GM12873 (cell line): ENCODE measurements around the gene SCGB1C1.

Experiments used
- CTCF ChIP-seq: IDR thresholded peaks from 2 replicates; pipeline ENCODE4 v1.5.1; 2012; ENCODE audit warnings: low read depth, mild to moderate bottlenecking, moderate library complexity, low read length, control low read depth; ENCODE audit not compliant: insufficient read depth; ENCODE audit errors: missing control alignments

The SCGB1C1 gene

GRCh38 chr11:208181-208916, 15.5 kb downstream of the SCGB1C1 start:
- no peak for TF ChIP-seq CTCF

GRCh38 chr11:208917-209260, 16.0 kb downstream of the SCGB1C1 start:
- no peak for TF ChIP-seq CTCF

GRCh38 chr11:209275-210121, 16.6 kb downstream of the SCGB1C1 start:
- TF ChIP-seq CTCF, result no peak

GRCh38 chr11:210122-210802, 17.4 kb downstream of the SCGB1C1 start:
- TF ChIP-seq CTCF, result no peak

GRCh38 chr11:210803-211180, 17.9 kb downstream of the SCGB1C1 start:
- no peak for TF ChIP-seq CTCF

GRCh38 chr11:211295-211694, 18.4 kb downstream of the SCGB1C1 start:
- no peak for TF ChIP-seq CTCF

GRCh38 chr11:211741-212140, 18.9 kb downstream of the SCGB1C1 start:
- no peak for TF ChIP-seq CTCF
